ENCODE data around the gene RNU6-9. TPM values are rescaled to one million over a fixed set of nuclear protein-coding genes. Genes with fewer than 3 reads are reported as not detected.

RNU6-9 gene
- total RNA-seq, 1 donor from 2014 or later: not detected

- Histone ChIP-seq H3K9me3 (ENCODE audit: control insufficient read depth in 3 of 3, low read length in 3 of 3) (no peaks in the 10 kb centered on the region), H3K27ac (ENCODE audit: low read depth, low read length) (peak overlapping the region; percentile 44), H3K4me3 (ENCODE audit: low read length in 3 of 3) (peak overlapping the region; percentile 72 to 73 (median 73)), H3K4me1 (ENCODE audit: control insufficient read depth in 3 of 3, insufficient read depth in 3 of 3, low read length in 3 of 3) (peaks cover 10 to 17% (median 11%) of the 10 kb centered on the region in 3 donors), H3K27me3 (ENCODE audit: control insufficient read depth in 3 of 3, insufficient read depth in 3 of 3, low read length in 3 of 3) (peaks cover 1 to 9% (median 2%) of the 10 kb centered on the region in 3 donors), H3K9ac (ENCODE audit: low read depth in 1 of 3, low read length in 3 of 3) (peak overlapping the region; percentile 57 to 80 (median 61)), H3K36me3 (ENCODE audit: control insufficient read depth in 3 of 3, insufficient read depth in 3 of 3, low read length in 3 of 3) (peaks cover 0 to 1% (median 0%) of the 10 kb centered on the region in 3 donors)
Observed at GRCh38 chr19:926323-926588, 33.0 kb downstream of the RNU6-9 start.

DNA sequence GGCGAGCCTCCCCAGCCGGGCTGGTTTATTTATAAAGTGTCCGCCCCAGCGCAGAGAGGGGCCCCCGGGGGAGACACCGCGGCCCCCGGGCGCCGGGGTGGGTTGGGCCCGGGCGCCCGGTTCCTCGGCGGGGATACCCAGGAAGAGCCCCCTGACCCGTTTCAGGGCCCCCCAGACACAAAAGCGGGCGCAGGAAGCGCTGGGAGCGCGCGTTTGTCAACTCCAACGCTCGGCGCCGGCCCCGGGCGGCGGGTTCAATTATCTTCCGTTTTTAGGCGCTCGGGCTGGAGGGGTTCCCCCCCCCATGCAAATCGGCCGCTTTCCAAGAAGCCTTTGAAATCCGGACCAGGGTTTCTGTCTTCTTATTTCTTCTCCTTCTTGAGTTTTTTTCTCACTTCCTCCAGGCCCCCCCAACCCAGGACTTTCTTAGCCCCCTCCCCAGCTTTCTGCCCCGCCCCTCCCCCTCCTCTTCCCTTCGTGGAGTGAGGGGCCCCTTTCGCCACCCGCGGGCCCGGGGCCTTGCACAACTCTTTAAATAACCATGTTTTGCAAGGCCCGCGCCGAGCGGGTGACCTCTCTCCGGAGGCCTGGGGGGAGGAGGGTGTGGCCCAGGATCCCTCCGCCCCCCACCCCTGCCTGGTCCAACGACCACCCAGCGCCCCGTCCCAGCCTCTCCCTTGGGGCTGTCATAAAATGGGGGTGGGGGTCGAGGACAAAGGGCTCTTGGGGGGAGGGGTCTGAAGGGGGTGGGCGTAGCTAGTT, 33.5 kb downstream of the RNU6-9 start:
- H3K27ac ChIP-seq (ENCODE audit: low read depth, low read length): peak overlapping the region; percentile 44
- H3K9ac ChIP-seq (ENCODE audit: low read depth in 1 of 3, low read length in 3 of 3): peak overlapping the region; percentile 57 to 80 (median 61)
- H3K4me1 ChIP-seq (ENCODE audit: control insufficient read depth in 3 of 3, insufficient read depth in 3 of 3, low read length in 3 of 3): peaks cover 9 to 17% (median 10%) of the 10 kb centered on the region in 3 donors

DNA sequence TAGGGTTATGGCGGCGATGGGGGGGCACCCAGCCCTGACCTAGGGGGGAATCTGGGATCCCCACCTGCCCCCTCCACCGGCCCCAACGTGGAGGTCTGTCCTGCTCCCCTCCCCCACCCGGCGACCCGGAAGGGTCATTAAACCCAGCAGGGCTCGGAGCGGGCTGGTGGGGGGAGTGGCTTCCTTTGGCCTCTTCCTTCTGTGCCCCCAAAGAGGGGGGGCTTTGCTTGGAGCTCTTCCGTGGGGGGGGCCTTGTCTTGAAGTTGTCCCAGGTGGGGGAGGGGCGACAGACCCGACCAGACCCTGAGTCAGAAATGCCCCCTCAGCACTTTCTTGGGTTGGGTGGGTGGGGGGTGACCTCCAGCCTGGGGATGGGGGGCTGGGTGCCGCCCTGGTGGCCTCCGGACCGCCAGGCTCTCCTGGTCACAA, 34.1 kb downstream of the RNU6-9 start:
- Histone ChIP-seq H3K4me1 (ENCODE audit: control insufficient read depth in 3 of 3, insufficient read depth in 3 of 3, low read length in 3 of 3) (peaks cover 9 to 17% (median 9%) of the 10 kb centered on the region in 3 donors), H3K9ac (ENCODE audit: low read depth in 1 of 3, low read length in 3 of 3) (no peak overlapping the region), H3K9me3 (ENCODE audit: control insufficient read depth in 3 of 3, low read length in 3 of 3) (no peaks in the 10 kb centered on the region), H3K36me3 (ENCODE audit: control insufficient read depth in 3 of 3, insufficient read depth in 3 of 3, low read length in 3 of 3) (peaks cover 0 to 1% (median 0%) of the 10 kb centered on the region in 3 donors), H3K4me3 (ENCODE audit: low read length in 3 of 3) (no peak overlapping the region), H3K27me3 (ENCODE audit: control insufficient read depth in 3 of 3, insufficient read depth in 3 of 3, low read length in 3 of 3) (peaks cover 0 to 10% (median 6%) of the 10 kb centered on the region in 3 donors), H3K27ac (ENCODE audit: low read depth, low read length) (peak overlapping the region; percentile 44)

More for the DNA sequence above, 33.5 kb downstream of the RNU6-9 start:
- Histone ChIP-seq H3K9me3 (ENCODE audit: control insufficient read depth in 3 of 3, low read length in 3 of 3) (no peaks in the 10 kb centered on the region), H3K4me3 (ENCODE audit: low read length in 3 of 3) (peak overlapping the region; percentile 72 to 73 (median 73)), H3K27me3 (ENCODE audit: control insufficient read depth in 3 of 3, insufficient read depth in 3 of 3, low read length in 3 of 3) (peaks cover 0 to 6% (median under 1%) of the 10 kb centered on the region in 3 donors), H3K36me3 (ENCODE audit: control insufficient read depth in 3 of 3, insufficient read depth in 3 of 3, low read length in 3 of 3) (peaks cover 0 to 1% (median 0%) of the 10 kb centered on the region in 3 donors)

DNA sequence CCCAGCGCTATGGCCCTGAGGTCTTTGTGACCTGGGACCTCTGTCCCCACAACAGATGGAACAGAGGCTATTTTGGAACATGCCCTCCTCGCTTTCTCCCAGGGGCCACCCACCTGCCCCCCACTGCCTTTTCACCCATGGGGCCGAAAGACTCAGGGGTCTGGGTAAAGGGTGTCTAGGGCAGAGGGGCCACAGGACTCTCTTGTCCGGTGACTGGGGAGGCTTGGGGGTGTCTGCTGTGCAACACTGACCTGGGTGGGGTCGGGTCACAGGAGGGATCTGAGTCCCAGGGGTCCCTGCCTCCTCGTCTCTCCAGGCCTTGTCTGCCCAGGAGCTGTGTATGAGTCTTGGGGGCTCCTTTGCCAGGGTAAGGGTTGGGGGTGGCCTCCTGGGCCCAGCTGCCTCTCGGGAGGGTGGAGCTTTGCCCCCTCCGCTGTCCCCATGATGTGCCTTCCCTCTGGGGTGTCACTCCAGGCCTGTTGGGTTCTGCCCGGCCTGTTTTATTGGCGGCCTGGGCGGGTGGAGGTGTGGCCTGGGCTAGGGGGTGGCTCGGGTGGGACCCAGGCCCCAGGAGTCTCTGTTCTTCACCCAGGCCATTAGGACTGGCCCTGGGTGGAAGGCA, 34.6 kb downstream of the RNU6-9 start:
- Histone ChIP-seq H3K27me3 (ENCODE audit: control insufficient read depth in 3 of 3, insufficient read depth in 3 of 3, low read length in 3 of 3) (peaks cover 0 to 16% (median 10%) of the 10 kb centered on the region in 3 donors), H3K27ac (ENCODE audit: low read depth, low read length) (no peak overlapping the region), H3K4me1 (ENCODE audit: control insufficient read depth in 3 of 3, insufficient read depth in 3 of 3, low read length in 3 of 3) (peaks cover 12 to 20% (median 14%) of the 10 kb centered on the region in 3 donors)

DNA sequence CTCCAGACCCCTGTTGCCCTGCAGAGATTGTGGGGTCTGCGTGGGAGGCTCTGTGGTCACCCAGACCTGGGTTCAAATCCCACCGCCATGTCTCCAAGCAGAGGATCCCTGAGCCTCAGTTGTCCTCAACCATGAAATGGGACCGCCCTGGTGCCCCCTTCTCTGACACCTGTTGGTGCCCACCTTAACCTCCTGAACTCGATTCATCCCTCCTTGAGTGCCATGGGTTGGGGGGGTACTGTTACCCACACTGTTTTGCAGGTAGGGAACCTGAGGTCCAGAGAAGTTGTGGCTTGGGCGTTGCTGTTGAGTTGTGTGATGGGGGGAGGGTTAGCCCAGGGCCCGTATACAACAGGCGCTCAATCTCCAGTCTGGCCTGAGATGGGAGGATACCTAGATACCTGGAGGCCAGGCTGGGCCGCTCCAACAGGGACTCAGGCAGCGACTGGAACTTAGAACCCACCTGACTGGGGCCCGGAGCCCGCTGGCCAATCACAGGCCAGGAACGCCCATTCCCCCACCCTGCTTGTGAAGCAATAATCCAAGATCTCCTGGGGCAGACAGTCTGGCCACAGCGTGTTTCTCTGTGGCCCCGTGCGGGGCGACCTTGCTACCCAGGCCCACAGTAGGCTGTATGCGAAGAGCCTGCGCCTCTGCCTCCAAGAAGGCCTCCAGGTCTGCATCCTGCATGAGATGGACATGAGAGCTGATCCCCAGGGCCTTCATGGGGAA, 35.4 kb downstream of the RNU6-9 start:
- Histone ChIP-seq H3K4me3 (ENCODE audit: low read length in 3 of 3) (no peak overlapping the region), H3K9ac (ENCODE audit: low read depth in 1 of 3, low read length in 3 of 3) (no peak overlapping the region), H3K27me3 (ENCODE audit: control insufficient read depth in 3 of 3, insufficient read depth in 3 of 3, low read length in 3 of 3) (peaks cover 0 to 16% (median 11%) of the 10 kb centered on the region in 3 donors), H3K36me3 (ENCODE audit: control insufficient read depth in 3 of 3, insufficient read depth in 3 of 3, low read length in 3 of 3) (peaks cover 0 to 1% (median 0%) of the 10 kb centered on the region in 3 donors), H3K27ac (ENCODE audit: low read depth, low read length) (no peak overlapping the region), H3K9me3 (ENCODE audit: control insufficient read depth in 3 of 3, low read length in 3 of 3) (no peaks in the 10 kb centered on the region), H3K4me1 (ENCODE audit: control insufficient read depth in 3 of 3, insufficient read depth in 3 of 3, low read length in 3 of 3) (peaks cover 18 to 26% (median 21%) of the 10 kb centered on the region in 3 donors)

More for the DNA sequence above, 34.6 kb downstream of the RNU6-9 start:
- no peak overlapping the region for H3K9ac ChIP-seq (ENCODE audit: low read depth in 1 of 3, low read length in 3 of 3)
- no peaks in the 10 kb centered on the region for H3K9me3 ChIP-seq (ENCODE audit: control insufficient read depth in 3 of 3, low read length in 3 of 3)
- H3K4me3 ChIP-seq (ENCODE audit: low read length in 3 of 3): no peak overlapping the region
- H3K36me3 ChIP-seq (ENCODE audit: control insufficient read depth in 3 of 3, insufficient read depth in 3 of 3, low read length in 3 of 3): peaks cover 0 to 1% (median 0%) of the 10 kb centered on the region in 3 donors

- Histone ChIP-seq H3K27ac (ENCODE audit: low read depth, low read length) (no peak overlapping the region), H3K9ac (ENCODE audit: low read depth in 1 of 3, low read length in 3 of 3) (no peak overlapping the region), H3K27me3 (ENCODE audit: control insufficient read depth in 3 of 3, insufficient read depth in 3 of 3, low read length in 3 of 3) (peaks cover 0 to 11% (median 11%) of the 10 kb centered on the region in 3 donors), H3K4me1 (ENCODE audit: control insufficient read depth in 3 of 3, insufficient read depth in 3 of 3, low read length in 3 of 3) (peaks cover 25 to 32% (median 28%) of the 10 kb centered on the region in 3 donors), H3K36me3 (ENCODE audit: control insufficient read depth in 3 of 3, insufficient read depth in 3 of 3, low read length in 3 of 3) (peaks cover 0 to 1% (median 0%) of the 10 kb centered on the region in 3 donors), H3K4me3 (ENCODE audit: low read length in 3 of 3) (no peak overlapping the region), H3K9me3 (ENCODE audit: control insufficient read depth in 3 of 3, low read length in 3 of 3) (no peaks in the 10 kb centered on the region)
Observed at GRCh38 chr19:929203-929890, 36.1 kb downstream of the RNU6-9 start.

DNA sequence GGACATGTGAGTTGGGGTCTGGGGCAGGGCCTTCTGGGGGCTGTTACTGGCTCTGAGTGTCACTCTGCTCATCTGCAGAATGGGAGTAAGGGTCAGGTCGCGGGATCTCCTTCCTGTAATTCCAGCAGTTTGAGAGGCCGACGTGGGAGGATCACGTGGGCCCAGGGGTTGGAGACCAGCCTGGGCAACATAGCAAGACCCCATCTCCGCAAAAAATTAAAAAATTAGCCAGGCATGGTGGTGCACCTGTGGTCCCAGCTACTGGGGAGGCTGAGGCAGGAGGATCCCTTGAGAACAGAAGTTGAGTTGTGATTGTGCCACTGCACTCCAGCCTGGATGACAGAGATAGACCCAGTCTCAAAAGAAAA, 36.6 kb downstream of the RNU6-9 start:
- H3K27ac ChIP-seq (ENCODE audit: low read depth, low read length): no peak overlapping the region
- no peak overlapping the region for H3K4me3 ChIP-seq (ENCODE audit: low read length in 3 of 3)
- H3K9ac ChIP-seq (ENCODE audit: low read depth in 1 of 3, low read length in 3 of 3): no peak overlapping the region
- peaks cover 0 to 11% (median 11%) of the 10 kb centered on the region in 3 donors for H3K27me3 ChIP-seq (ENCODE audit: control insufficient read depth in 3 of 3, insufficient read depth in 3 of 3, low read length in 3 of 3)
- no peaks in the 10 kb centered on the region for H3K9me3 ChIP-seq (ENCODE audit: control insufficient read depth in 3 of 3, low read length in 3 of 3)
- peaks cover 0 to 1% (median 0%) of the 10 kb centered on the region in 3 donors for H3K36me3 ChIP-seq (ENCODE audit: control insufficient read depth in 3 of 3, insufficient read depth in 3 of 3, low read length in 3 of 3)
- H3K4me1 ChIP-seq (ENCODE audit: control insufficient read depth in 3 of 3, insufficient read depth in 3 of 3, low read length in 3 of 3): peaks cover 26 to 33% (median 29%) of the 10 kb centered on the region in 3 donors

DNA sequence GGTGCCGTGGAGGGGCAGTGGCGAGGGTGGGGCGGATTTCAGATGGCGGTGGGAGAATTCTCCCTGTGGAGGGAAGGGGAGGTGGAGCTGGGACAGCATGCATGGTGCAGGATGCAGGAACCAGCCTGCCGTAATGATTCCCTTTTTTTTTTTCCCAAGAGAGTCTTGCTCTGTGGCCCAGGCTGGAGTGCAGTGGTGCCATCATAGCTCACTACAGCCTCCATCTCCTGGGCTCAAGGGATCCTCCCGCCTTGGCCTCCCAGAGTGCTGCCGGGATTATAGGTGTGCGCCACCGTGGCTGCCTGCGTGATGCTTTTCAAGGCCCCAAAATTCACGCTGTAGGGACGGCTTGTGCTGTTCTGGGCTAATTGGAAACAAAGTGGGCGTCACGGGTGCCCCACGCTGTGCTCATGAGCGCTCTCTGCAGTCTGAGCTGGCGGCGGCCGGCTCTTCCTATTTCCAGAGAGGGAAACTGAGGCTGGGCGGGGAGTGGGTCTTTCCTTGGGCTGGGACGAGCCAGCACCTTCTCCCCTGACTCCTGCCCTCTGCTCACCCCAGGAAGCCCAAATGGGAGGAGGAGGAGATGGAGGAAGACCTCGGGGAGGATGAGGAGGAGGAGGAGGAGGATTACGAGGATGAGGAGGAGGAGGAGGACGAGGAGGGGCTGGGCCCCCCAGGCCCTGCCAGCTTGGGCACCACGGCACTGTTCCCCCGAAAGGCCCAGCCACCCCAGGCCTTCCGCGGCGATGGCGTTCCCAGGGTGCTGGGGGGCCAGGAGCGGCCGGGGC, 38.8 kb downstream of the RNU6-9 start:
- H3K9ac ChIP-seq (ENCODE audit: low read depth in 1 of 3, low read length in 3 of 3): peak overlapping the region in 1 of 3 donors; percentile 25
- no peak overlapping the region for H3K4me3 ChIP-seq (ENCODE audit: low read length in 3 of 3)
- peaks cover 0 to 1% (median 0%) of the 10 kb centered on the region in 3 donors for H3K36me3 ChIP-seq (ENCODE audit: control insufficient read depth in 3 of 3, insufficient read depth in 3 of 3, low read length in 3 of 3)
- no peaks in the 10 kb centered on the region for H3K9me3 ChIP-seq (ENCODE audit: control insufficient read depth in 3 of 3, low read length in 3 of 3)
- H3K4me1 ChIP-seq (ENCODE audit: control insufficient read depth in 3 of 3, insufficient read depth in 3 of 3, low read length in 3 of 3): peaks cover 27 to 32% (median 30%) of the 10 kb centered on the region in 3 donors
- H3K27me3 ChIP-seq (ENCODE audit: control insufficient read depth in 3 of 3, insufficient read depth in 3 of 3, low read length in 3 of 3): peaks cover 0 to 11% (median 11%) of the 10 kb centered on the region in 3 donors
- H3K27ac ChIP-seq (ENCODE audit: low read depth, low read length): no peak overlapping the region
